SIG-M5 (cell line): Measurements from ENCODE around the gene MDFIC.

Source experiments
- DNase-seq: peaks from one replicate; lab custom pipeline; 2025; lab: John Stamatoyannopoulos, UW

MDFIC gene

GRCh38 chr7:114952296-114952695, 30.4 kb downstream of the MDFIC start:
- no peak for DNase-seq

GRCh38 chr7:114953724-114954123, 31.8 kb downstream of the MDFIC start:
- no peak for DNase-seq

- DNase-seq, result no peak
Measured at GRCh38 chr7:114956702-114957101, 34.8 kb downstream of the MDFIC start.

GRCh38 chr7:114957444-114957843, 35.5 kb downstream of the MDFIC start:
- DNase-seq, result no peak

GRCh38 chr7:114959931-114960330, 38.0 kb downstream of the MDFIC start:
- DNase-seq, result no peak

- DNase-seq, result no peak
Measured at GRCh38 chr7:114962441-114962840, 40.5 kb downstream of the MDFIC start.

- DNase-seq, result no peak
Measured at GRCh38 chr7:114966156-114966555, 44.3 kb downstream of the MDFIC start.

GRCh38 chr7:114969096-114969495, 47.2 kb downstream of the MDFIC start:
- no peak for DNase-seq

GRCh38 chr7:114970308-114970707, 48.4 kb downstream of the MDFIC start:
- no peak for DNase-seq

- DNase-seq, result no peak
Measured at GRCh38 chr7:114970732-114971131, 48.8 kb downstream of the MDFIC start.

GRCh38 chr7:114972567-114972966, 50.7 kb downstream of the MDFIC start:
- no peak for DNase-seq

GRCh38 chr7:114973147-114973546, 51.3 kb downstream of the MDFIC start:
- no peak for DNase-seq

GRCh38 chr7:114975401-114975800, 53.5 kb downstream of the MDFIC start:
- no peak for DNase-seq

- DNase-seq, result no peak
Measured at GRCh38 chr7:114976666-114977065, 54.8 kb downstream of the MDFIC start.

GRCh38 chr7:114977277-114977676, 55.4 kb downstream of the MDFIC start:
- no peak for DNase-seq

GRCh38 chr7:114979388-114979787, 57.5 kb downstream of the MDFIC start:
- DNase-seq, result no peak

- DNase-seq, result no peak
Measured at GRCh38 chr7:114979803-114980507, 58.1 kb downstream of the MDFIC start.

GRCh38 chr7:114981323-114981722, 59.4 kb downstream of the MDFIC start:
- DNase-seq, result no peak

GRCh38 chr7:114985116-114985715, 63.3 kb downstream of the MDFIC start:
- DNase-seq, result no peak

- no peak for DNase-seq
Measured at GRCh38 chr7:114986190-114987180, 64.6 kb downstream of the MDFIC start.

GRCh38 chr7:114988026-114988425, 66.1 kb downstream of the MDFIC start:
- DNase-seq, result no peak

GRCh38 chr7:114988755-114989375, 67.0 kb downstream of the MDFIC start:
- DNase-seq, result no peak
